ENCODE measurements around the gene SCFD2.

Gene SCFD2

DNA sequence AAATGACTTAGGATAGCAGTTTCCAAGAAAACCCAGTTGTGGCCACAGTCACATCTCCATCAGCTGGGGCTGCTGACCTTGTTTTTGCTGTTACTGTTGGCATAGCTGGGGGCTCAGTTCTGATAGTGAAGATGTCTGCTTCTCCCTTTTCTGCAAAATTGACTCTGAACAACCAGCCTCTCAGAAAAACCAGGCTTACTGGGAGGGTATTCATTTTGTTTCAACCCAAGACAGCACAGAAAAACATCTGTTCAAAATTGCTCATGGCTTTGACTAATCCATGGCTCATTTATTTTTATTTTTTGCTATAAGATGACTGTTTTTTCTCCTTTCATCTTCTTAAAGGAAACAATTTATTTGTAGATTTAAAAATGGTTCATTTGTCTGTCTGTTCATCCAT is 450.7 kb downstream of the SCFD2 start:
- no peak for DNase-seq

DNA sequence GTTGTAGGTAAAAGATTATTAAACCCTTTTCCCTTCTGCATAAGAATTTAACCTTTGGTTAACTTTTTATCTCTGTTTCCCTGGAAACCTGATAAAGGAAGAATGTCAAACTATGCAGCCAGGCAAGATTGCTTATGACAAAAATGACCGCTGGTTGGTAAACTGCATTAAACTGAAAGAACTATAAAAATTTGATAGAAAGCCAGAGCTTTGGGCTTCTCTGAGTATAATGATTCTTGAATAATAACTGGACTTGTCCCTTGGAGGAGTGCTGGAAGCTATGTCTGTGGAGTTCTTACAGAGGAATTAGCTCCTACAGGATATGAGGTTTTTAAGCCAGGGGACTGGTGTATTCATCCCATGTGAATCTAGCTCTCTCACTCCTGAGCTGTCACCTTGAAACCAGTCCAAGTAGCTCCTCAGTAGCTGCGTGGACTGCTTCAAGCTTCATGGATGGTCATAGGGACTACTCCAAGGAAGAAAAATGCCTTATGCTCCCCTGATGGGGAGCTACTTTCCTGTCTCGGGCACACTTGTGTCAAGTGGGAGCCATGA is 451.7 kb downstream of the SCFD2 start:
- DNase-seq, result peak; percentile 72

DNA sequence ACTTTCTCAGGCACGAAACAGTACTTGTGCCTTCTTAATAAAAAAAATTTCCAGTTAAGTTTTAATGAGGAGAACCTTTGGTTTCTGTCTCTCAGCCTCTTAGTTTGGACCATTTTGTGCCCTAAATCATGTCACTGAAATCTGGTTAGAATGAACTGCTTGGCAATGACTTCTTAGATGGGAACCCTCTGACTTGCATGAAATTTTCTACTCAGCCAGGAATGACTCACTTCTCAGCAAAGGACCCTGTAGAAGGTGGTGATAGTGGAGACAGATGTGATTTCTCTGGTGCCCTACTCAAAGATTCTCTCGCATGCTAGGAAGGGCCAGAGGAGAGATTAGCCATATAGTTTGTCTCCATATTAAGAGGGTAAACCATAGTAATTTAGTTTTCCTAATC is 453.3 kb downstream of the SCFD2 start:
- peak; percentile 60 for DNase-seq

DNA sequence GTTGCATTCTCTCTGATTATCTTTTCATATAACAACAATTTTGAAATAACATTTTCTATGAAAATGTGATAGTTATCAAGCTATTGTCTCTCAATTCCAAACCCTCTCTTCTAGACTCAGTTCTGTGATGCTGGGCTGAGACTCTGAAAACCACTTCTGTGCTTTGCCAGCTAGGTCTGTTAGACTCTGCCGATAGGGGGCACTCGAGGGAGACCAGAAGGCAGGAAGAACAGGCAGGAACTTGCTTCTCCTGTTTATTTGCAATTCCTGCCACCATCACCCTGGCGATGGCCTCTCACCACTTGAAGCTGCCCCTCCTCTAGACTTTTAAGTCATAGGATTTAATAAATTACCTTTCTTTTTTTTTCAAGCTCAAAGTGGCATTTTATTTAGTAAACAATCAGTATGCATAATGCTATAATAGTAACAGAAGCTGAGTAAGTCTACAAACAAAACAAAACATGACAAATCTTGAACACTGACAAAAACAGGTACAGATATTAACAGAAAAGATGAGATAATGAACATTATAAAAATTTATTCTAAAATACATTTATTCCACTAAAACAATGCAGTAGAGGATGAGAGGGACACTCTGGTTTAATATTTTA is 454.1 kb downstream of the SCFD2 start:
- DNase-seq, result peak; percentile 57

DNA sequence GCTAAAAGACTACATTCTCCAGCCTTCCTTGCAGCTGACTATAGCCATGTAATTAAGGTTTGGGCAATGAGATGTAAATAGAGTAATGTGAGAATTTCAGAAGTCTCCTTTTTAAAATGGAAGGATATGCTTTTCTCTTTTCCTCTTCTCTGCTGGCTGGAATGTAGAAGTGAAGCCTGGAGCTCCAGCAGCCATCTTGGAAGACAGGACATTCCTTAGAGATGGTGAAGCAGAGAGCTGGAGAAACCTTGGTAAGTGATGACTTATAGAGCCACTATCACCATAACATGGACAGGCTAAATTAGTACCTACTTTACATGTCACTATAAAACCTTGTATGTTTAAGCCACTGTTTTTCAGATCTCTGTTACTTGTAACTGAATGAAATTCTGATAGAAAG is 455.7 kb downstream of the SCFD2 start:
- no peak for DNase-seq

DNA sequence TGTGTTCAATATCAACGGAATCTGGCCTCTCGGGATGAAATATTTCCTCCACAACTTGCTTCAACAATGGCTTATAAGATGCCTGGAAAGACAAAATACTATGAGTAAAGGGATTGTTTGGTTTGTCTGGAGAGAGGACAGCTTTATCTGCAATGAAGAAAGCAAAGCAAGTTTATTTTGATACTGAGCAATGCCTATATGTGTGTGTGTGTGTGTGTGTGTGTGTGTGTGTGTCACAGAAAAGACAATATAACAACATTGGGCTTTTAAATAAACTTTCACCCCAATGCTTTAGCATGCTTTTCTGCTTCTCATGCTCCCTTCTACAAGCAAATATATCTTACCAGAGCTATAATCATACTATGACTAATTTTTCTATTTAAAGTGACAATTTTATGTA is 458.4 kb downstream of the SCFD2 start:
- no peak for DNase-seq

DNA sequence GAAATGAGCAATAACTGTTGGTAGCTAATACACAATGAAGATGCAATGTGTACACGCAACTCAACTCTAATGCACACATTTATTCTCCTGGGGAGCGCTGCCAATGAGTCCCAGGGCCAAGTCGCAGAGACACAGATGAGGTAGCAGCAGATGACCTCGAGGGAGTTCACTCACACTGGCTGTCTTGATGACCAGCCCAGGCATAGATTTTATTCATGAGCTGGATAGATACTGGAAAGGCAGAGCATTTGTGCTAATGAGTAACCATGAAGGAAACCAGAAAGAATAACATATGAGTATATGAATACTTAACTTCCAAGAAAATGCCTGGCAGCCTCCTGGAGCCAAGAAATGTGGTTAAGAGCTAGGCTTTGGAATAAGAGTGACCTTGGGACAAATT is 461.4 kb downstream of the SCFD2 start:
- no peak for DNase-seq

DNA sequence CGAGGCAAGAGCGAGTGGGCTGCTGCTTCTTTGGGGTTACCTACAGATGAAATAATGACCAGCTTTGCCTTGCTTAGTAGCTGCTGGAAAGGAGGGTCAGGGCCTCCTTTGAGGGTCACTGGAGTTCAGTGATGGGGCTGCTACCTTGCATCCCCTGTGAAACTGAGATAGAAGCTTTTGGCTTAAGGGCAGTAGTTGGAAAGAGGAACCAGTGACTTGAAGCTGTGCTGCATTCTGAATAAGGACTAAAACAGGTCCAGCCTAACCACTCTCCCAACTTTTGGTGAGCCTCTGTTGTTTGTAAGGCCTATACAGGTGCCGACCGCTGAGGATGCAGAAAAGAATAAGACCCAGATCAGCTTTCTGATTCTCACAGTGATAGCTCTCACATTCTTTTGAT is 462.6 kb downstream of the SCFD2 start:
- DNase-seq, result no peak

DNA sequence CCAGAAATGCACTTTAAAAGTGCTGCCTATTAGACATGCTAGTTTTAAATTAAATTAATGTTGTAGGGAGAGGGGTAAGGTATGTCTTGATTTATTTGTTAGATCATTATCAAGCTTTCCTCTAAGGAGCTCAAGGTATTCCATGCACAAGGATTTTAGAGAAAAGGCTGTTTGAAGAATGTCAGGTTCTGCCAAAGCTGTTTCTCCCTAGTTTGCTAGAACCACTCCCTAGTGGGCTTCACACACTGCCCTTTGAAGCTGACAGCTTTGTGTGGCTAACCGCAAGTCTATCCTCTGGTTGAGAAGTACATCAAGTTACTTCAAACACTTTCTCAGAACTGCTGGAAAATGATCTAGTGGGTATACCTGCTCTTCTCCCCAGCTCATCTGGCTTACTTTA is 471.4 kb downstream of the SCFD2 start:
- DNase-seq, result peak; percentile 76

DNA sequence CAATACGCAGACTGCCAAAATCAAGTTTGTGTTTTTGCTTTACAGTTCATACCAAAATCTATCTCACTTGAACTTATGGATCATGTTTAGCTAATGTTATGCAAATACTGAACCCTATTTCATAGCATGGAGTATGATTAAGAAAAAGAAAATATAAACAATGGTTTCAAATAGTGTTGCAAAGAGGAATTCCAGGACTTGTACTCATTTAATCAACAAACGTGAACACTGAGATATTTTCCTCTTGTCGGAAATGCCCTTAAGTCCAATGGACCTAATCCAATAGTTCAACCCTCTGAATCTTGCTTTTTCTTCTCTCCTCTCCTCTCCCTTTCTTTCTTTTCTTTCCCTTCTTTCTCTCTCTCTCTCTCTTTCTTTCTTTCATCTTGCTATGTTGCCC is 473.0 kb downstream of the SCFD2 start:
- DNase-seq, result no peak

DNA sequence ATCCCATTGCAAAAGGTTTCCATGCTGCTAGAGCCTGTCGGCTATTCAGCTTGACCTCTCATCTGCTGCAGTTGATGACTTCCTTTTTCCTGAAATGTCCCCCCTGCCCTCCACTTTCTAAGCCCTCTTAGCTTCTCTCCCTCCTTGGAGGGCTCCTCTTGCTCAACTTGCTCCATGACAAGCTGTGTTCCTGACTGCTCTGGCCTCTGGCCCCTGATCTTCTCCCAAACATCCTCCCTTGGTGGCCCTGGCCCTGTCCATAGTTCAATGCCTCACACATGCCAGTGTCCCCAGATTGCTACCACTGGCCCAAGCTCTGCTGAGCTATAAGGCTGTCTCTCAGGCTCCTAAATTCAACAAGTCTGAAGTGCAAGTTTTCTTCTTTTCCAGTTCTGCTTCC is 474.1 kb downstream of the SCFD2 start:
- DNase-seq, result no peak

DNA sequence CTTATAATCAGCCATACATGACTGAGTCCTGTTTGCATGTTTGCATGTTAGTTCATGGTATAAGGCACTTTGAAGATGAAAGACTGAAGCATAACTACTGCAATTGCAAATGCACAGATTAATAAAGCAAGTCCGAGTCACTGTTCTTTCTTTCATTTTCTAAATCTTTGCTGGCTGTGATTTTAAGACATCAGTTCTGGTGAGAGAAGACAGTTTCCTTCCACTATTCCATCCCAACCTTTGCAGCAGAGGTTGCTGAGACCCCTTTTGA is 475.4 kb downstream of the SCFD2 start:
- DNase-seq, result no peak

DNA sequence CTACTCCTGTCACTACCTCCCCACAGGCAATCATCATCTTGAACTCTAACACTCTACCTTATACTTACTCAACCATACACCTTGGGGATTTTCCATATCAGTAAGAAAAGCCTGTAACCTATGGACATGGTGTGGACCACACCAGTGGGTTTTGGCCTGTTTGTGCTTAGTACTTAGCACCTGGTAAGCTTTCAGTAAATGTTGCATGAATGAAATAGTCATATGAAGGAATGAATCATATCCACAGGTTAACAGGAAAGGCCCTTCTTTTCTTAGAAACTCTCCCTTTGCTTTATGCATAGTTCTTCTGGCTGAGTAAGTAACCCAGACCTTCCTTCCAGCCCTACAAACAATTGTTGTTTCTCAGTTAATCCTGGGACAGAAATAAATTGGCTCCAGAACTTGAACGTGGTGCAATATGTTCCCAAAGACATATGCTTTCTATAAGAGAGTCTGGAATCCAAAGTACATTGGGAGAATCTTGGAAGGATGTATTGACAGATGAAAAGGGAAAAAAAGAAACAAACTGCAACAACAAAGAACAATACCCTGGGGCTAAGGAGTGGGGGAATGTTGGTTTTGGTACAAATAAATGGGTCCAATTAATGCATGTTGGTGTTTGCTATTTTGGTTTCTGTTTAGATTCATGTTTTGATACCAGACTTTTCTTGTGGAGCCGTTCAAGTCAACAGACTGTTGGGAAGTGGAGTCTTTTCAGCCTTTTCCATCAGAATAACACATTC is 475.9 kb downstream of the SCFD2 start:
- peak; percentile 25 for DNase-seq

DNA sequence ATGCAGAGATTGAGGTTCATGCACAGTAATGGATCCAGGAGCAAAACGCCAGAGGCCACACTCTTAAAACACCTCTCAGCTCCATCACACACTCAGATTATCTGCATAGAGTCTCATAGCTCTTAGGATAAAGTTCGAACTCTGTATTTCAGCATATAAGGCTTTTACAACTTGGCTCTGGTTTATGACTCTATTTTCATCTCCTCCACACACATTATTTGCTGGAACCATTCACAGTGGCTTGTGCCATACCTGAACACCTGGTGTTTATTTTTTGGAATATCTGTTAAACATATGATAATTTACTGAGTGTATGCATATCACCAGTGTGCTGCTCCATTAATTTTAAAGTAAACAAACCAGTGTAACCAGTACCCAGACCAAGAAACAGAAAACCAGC is 476.5 kb downstream of the SCFD2 start:
- no peak for DNase-seq

DNA sequence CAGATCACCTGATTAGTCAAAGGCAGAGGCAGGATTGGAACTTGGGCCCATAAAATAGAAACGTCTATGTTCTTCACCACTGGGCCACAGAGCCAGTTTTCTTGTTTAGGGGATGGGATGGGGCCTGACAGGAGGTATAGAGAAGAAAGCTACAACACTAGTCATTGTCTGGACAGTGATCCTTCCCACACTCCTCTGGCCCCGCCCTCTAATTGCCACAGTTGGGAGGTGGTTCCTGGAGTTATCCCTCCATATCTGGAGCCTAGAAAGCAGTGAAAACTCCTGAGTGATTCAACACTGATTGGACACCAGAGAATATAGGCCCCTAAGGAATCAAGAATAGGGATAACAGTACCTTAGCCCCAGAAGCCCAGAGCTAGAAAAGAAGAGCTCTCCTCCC is 480.9 kb downstream of the SCFD2 start:
- DNase-seq, result no peak

DNA sequence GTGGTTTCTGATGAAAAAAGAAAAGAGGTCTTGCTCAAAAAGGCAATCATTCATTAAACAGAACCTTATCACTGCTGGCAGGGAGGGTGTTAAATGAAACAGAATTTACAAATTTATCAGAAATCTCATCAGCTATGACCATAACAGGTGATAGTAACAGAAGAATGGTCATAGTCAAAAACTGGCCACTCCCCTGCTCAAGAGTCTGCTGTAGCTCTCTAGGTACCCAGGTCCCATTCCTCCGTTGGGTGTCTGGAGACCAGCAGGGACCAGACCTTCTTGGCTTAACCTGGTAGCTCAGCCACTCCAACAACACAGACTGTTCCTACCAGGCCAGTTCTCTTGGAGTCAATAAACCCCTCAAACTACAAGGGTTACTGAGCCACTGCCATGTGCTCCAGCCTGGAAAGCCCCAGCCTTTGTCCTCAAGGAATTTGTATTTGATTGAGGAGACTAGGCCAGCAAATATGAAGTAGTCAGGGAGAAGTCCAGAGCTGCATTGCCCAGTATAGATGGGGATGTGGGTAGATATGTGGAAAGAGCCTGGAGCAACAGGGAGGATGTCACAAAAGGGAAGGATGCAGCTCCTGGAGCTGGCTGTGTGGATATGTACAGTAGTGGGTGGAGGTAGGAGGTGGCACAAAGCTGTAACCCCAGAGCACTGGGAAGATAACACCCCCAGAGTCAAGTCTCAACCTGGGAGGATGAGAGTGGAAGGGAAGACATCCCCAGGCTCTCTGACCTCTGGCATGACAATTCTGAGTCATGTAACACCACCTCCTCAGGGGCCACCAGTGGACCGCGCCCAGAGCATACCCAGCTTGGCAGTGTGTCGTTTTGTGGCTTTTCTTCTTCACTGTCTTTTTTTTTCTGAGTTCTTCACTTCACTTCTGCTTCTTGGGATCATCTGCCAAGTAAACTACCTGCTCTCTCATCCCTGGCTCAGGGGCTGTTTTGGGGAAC is 481.9 kb downstream of the SCFD2 start:
- no peak for DNase-seq

DNA sequence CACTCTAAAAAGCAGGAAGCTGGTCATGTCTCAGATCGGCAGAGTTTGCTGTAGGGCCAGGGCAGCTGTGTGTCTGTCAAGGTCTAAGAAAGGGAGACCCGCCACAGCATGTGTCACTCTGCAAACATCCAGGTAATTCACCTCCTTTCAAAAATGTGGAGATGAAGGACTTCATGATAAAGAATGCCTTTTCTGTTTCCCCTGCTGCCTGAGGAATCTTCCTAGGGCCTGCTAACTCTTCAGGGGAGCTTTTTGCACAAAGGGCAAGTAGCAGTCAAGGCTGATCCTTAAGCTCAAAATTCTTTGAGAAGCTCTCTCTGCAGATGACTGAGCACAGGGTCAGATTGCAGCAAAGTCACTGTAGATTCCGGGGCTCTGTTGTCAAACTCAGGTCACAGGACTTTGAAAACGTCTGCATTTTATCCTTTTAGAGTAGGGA is 482.7 kb downstream of the SCFD2 start:
- DNase-seq, result no peak

DNA sequence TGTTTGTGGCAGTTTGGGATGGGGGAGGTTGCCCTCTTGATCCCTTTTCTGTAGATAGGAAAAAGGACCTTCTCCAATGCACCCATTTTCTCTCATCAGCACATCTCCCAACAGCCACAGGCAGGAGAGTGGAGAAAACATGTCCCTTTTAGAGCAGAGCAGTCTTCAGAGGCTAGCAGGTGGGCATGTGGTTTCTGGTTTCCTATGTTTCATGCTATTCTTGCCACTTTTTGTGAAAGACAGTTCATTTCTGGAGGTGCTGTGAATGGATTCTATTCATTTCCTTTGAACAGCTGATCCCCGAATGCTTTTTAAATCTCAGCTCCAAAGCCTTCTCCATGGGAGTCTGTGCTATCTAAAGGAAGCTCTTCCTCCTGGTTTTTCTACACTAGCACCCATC is 484.9 kb downstream of the SCFD2 start:
- no peak for DNase-seq

DNA sequence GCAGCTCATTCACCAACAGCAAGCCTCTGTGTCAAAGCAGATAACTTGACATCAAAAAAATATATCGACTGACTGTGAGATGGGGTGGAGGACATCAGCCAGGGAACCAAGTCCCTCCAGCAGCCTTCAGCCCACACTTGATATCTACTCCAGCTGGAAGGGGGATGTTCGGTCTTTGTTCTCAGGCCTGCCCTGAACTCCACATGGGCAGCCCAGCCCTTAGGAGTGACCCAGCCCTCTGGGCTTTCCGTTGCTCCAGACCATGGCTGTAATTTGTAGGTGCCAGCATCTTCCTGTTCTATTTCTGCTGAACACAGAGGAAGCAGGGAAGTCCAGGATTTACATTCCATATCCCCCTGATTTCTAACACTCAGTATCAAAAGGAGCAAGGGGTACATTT is 486.4 kb downstream of the SCFD2 start:
- DNase-seq, result no peak

DNA sequence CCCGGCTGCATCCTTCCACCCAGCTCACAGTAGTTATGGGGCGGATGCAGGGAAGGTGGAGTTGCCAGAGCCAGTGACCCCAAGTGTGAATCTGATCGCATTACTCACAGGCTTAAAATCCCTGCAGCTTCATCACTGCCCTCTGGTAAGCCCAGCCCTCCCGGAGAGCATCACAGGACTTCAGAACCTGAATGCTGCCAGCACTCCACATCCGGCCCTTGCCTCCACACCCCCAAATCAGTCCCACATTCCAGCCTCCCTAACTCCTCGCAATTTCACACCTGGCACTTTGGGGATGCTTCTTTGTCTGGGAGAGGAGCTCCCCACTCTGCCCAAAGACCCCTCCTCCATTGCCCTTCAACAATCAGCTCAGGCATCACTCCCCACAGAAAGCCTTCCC is 488.2 kb downstream of the SCFD2 start:
- no peak for DNase-seq

DNA sequence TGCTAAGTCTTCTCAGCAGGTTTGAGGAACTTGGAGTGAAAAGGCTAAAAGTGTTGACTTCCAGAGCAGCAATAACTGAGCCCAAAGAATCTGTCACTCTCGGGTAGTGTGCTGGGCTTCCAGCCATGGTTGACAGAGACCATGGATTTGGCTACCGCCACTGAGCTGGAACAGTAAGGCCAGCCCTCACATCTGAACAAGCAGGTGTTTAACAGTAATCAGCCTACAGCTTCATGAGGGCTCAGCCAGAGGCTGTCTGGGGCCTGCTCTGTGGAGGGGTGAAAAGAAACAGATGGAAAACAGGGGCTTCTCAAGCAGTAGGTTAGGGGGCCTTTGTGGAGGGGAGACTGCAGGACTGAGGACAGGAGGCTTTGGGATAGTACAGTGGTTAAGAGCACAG is 488.8 kb downstream of the SCFD2 start:
- no peak for DNase-seq

DNA sequence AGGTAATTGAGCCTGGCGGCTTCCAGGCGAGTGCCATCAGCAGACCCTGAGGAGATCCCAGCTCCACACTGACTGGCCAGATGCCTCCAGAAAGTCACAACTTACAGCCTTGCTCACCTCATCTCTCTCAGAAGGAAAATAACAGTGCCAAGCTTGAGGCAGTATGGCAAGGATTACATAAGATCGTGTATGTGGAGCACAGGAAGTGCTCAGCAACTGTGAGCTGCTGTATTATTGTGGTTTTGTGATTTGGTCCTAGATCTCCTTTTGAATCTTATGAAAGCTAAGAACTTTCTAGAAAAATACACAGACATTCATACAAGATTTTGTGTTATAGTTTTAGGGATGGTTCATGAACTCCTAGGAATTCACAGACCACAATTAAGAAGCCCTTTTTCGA is 489.8 kb downstream of the SCFD2 start:
- no peak for DNase-seq

DNA sequence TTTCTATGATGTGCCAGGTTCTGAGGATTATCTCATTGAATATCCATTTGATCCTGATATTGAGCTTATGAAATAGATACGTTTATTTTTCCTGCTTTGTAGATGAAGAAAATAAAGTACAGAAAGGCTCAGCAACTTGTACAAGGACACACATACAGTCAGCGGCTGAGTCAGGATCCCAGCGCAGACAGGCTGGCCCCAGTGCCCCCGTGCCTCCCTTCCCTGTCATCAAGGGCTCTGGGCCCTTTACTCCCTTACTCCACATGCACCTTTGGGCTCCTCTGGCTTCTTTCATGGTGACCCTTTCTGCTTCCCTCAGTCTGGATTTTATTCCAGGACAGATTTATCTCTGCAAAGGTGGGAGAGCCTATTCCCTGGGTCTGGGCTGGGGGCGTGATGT is 490.9 kb downstream of the SCFD2 start:
- DNase-seq, result no peak

Data from fibroblast of skin of abdomen (primary cell).